Transverse colon (tissue), 3 donors: ENCODE data around the gene YBX1.

ENCODE experiments used
- CTCF ChIP-seq, 5 experiments: fragments of 200-600 bp in 3 of 5; fragments of 450-650 bp in 2 of 5; sonication (generic) in 3 of 5; IDR thresholded peaks; 1 replicate in 2 of 5; 2 replicates in 3 of 5; pipeline ENCODE4 v1.5.1; 2016 to 2017; ENCODE audit warnings: antibody characterized with exemption in 5 of 5, inconsistent platforms in 3 of 5, mild to moderate bottlenecking in 2 of 5, moderate library complexity in 1 of 5
- EP300 ChIP-seq: sonication (generic); formaldehyde crosslinking; IDR thresholded peaks from one replicate; pipeline ENCODE4 v1.6.1; 2017; ENCODE audit warnings: antibody characterized with exemption, low read depth
- POLR2A ChIP-seq: fragments of 450-650 bp; IDR thresholded peaks from one replicate; pipeline ENCODE4 v1.6.1; 2016; ENCODE audit warnings: antibody characterized with exemption, mild to moderate bottlenecking, moderate library complexity

GRCh38 chr1:42734201-42735035, 52.2 kb downstream of the YBX1 start:
- no peak for TF ChIP-seq CTCF (IDR thresholded peaks at IDR 0.05)
- TF ChIP-seq POLR2A: no peak
- TF ChIP-seq EP300: no peak
